GDM1 (cell line): ENCODE results near the gene ATG5.
"Not testable (repeated sequence)": the region's sequence is repeated elsewhere in the genome, so short reads cannot be mapped to it uniquely, and the experiment has no call there.

Source experiments
- DNase-seq: peaks from one replicate; lab custom pipeline; 2025; lab: John Stamatoyannopoulos, UW

The ATG5 gene

DNA sequence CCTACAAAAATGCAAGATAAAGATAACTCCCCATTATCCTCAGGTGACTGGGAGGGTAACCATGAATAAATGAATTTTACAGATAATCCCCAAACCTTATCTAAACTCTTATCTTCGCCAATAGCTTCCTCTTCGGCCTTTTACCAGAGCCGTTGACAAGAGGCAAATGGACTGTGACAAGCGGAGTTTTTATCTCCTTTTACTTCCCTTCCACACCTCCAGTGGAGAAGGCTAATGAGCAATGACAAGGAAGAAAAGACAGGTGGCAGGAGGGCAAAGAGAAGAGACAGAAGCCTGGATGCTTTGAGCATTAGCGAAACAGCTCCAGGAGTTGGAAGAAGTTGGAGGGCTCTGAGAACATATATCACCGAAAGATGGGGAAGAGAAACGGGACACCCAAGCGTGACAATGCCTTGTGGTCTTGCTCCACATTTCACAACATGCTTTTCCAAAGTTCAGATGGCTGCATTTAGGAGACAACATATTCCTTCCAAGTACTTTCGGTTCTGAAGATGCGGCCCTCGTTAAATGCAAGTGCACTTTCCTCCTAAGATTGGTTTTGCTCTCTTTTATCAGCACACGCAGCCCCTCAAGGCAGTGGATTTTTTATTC lies 170.2 kb downstream of the ATG5 start:
- no peak for DNase-seq

DNA sequence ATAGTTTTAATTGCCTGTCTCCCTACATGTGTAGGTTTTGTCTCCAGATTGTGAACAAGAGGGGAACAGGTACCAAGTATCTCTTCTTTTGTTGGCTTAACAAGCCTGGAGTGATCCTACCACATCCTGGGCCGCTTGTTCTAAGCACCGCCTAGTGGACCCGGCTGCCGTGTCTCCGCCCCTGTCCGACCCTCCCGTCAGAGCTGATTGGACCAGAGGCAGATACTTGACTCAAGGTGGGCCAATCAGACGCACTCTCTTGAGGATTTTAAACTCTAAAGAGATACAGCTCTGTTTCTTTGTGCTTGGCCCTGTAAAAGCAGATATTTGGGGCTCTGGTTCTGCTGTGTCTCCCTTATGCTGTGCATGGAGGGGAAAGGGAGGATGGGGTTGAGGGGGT lies 171.2 kb downstream of the ATG5 start:
- DNase-seq: no peak

DNA sequence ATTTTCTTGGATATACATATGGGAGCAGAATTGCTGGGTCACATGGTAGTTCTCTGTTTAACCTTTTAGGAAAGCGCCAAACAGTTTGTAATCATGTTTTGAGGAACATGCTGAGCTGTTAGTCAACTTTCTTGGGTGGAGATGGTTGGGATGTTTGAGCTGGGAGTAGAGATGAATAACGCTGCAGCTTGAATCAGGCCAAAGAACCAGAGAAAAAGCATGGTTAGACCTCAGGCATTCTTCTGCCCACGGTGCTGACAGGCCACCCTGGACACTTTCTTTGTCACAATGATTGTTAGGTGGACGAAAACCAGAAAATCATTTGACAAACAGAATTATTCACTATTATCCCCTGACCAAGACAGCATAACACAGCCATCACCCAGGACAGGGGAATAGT lies 172.6 kb downstream of the ATG5 start:
- no peak for DNase-seq

DNA sequence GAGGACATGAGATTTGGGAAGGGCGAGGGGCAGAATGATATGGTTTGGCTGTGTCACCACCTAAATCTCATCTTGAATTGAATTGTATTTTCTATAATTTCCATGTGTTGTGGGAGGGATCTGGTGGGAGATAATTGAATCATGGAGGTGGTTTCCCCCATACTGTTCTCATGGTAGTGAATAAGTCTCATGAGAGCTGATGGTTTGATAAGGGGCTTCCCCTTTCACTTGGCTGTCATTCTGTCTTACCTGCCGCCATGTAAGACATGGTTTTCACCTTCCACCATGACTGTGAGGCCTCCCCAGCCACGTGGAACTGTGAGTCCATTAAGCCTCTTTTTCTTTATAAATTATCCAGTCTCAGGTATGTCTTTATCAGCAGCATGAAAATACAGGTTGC lies 173.1 kb downstream of the ATG5 start:
- not testable (repeated sequence) for DNase-seq

DNA sequence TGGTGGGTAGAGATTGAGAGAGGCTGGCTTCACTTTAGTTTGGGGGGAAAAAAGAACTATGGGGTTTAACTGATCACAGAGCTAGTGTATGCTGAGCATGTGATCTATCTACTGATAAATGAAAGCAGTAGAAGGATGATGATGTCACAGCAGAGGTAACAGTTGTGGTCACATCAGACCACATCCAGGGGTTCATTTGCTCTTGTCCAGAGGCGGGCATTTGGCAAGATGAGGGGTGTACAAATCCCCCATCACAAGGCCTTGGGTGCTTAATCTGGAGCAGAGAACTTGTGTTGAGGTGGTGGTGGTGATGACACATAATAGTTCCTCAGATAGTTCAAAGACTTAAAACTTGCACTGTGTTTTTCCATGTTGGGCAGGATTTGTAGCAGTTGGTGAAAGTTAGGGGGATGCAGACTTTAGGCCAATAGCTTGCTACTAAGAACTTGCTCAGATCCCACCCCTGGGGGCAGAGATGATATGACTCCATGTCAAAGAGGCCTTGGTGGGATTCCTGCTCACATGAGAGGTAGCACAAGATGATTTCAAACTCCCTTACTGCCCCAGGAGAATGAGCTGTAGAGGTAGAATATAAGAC lies 176.0 kb downstream of the ATG5 start:
- DNase-seq: no peak

DNA sequence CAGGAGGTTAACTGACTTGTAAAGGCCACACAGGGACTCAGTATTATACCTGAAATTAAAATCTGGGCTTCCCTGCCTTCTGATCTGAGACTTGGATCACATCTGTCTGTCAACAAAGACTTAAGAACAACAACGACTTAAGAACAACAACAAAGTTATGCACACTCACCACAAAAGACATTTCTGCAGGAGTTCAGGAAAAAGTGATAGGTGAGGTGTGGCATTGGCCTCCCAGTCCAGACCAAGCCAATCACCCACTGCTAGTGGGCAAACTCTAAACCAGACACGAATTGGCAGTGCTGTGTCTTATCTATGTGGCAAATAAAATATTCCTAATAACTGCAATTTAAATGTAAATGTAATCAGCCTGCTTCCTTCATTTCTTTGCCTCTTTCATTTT lies 178.1 kb downstream of the ATG5 start:
- no peak for DNase-seq

DNA sequence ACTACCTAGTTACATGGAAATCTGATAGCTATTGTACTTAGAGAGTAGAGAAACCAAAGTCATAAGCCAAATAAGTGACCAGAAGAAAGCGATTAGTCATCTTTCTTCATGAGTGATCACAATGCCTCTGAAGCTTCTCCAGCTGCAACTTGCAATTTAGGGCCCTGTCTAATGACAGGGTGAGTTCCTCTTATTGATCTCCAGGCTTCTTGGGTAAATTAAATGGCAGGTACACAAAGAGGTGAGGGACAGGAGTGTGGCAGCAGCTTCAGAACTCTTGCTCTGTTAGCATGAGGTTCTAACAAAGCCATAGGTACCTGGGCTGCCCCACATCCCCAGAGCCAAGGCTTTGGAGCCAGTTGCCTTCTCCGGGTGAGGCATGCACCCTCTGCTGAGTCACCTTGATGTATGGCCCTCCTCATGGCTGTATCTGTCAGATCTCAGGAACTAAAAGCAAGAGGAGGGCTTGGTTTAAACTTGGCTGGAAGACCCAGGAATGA lies 178.7 kb downstream of the ATG5 start:
- DNase-seq: no peak

DNA sequence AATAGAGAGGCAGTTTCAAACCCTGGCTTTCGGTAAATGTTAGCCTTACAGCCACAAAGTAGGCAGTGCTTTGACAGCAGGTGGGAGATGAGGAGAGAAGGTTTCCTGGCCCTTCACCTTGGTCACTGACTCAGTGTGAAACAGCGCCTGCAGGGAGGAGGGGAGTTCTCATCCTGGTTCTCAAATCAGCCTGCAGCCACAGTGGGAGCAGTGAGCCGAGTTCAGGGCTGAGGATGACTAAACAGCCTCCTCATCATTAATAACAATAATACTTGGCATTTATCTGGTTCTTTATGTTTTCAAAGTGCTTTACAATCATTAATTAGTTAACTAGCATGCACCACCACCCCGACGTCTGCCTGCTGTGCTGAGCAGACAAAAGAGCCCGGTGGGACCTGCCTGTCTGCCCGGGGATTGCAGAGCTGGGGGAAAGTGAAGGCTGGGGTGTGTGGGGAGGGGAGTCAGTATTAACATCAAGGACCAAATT lies 179.8 kb downstream of the ATG5 start:
- DNase-seq: no peak

DNA sequence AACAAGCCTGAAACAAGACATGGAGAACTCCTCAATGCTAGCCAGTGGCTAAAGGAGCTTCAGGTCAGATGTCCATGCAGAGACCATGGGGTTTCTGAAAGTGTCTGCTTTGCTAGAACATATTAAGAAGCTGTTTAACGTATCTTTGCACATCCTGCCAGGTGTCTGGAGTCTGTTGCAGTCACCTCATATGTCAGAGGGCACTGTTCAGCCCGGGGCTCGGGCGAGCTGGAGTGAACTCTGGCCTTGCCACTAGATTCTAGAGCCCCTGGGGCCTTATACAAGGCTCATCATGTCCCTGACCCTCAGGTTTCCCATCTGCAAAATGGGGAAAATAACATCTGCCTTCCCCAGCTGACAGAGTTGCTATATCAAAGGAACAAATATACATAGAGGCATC lies 180.4 kb downstream of the ATG5 start:
- no peak for DNase-seq

DNA sequence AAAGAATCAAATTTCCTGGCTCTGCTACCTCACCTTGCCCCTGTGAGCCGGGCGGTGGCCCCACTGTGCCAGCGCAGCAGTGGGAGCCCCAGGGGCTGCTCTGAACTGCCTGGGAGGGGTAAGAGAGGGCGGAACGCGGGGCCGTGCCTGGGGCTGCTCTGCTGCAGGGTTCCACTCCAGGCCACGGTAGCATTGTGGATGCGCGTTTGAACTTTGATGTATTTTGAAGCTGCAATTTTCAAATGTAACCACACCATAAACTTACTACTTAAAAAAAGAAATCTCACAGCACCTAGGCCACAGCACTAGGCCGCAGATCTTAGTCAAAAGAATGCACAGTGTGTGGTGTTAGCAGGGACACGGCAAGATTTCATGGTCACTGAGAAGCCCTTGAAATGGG lies 181.9 kb downstream of the ATG5 start:
- no peak for DNase-seq

DNA sequence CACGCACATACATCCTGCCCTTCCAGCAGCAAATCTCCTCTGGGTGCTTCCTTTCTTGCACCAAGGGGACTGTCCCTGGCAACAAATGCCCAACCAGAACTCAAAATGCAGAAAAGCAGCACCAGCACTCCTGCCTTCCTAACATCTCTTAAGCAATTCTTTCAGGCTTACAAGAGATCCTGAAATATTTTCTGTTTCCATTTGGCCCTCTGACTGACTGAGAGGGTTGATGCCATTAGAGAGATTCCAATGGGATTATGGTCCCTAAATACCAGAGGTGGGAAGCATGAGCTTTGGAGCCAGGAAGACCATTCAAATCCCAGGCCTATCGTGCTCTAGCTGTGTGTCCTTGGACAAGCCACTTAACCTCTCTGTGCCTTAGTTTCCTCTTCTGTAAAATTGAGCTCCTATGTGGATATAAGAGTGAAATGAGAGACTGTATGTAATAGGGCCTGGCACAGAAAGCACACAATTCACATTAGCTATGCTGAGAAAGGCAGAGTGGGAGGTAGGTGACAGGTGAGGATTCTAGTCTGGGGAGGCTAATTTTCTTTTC lies 182.6 kb downstream of the ATG5 start:
- DNase-seq: no peak

DNA sequence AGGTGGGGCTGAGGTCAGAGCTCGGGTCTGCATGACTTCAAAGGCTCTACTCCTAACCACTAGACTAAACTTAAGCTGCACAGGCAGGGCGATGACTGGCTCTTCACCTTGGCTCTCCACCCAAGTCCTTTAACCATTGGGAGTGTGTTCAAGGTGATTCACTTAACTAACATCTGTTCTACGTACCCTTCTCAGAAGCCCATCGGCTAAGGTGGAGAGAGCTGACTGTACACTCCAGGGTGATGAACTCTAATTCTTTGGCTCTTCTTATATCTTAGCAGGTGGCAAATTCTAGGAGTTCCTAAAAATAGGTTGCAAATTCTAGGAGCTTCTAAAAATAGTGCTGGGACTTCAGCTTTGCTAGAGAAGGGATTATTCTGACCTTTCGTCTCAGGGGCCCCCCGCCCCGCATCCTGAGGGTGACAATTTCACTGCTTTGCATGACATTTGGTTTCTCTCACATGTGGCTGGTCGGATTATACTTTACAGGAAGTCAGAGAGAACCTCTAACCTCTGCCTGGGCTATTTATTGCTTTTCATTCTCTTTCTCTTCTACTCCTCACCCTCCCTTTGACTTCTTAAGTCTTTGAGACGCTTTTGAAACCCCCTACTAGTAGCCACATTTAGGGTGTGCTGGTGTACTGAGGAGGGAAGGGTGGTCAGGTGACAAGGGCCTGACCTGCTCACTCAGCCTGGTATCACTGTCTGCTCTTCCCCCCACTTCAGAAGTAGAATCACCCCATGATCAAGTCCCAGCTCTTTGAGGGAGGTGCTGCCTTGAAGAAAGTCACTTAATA lies 183.9 kb downstream of the ATG5 start:
- DNase-seq: no peak

DNA sequence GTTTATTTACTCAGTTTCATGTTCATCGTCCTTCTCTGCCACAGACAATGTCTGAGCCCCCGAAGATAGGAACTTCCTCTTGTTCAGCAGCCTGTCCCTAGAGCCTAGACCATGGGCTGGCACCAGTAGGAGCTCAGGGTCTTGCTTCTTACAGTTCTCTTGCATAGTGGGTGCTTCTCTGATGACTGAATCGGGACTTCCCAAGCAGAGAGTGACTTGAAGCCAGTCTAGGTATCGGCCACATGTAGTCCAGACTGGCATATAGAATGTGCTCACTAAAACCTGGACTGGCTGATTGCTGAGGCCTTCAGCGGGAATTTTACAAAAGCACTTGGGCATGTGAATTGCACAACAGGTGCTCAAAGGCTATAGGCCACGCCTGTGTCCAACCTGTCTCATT lies 187.4 kb downstream of the ATG5 start:
- DNase-seq: no peak

DNA sequence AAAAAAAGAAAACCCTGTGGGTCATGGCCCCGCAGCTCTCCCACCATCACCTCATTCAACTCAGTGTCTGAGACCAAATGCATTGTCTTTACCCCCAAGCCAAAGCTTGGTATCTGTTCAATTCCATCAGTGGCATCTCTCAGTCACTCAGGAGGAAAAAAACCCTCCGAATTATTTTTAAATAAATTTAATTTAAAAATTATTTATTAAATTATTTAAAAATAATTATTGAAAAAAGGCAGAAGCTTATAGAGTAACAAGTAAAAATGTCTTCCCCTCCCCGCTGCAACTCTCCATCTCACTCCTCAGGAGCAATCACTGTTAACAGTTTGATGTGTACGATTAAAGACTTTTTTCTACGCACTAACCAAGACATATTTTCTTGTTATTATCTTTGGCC lies 188.7 kb downstream of the ATG5 start:
- no peak for DNase-seq

DNA sequence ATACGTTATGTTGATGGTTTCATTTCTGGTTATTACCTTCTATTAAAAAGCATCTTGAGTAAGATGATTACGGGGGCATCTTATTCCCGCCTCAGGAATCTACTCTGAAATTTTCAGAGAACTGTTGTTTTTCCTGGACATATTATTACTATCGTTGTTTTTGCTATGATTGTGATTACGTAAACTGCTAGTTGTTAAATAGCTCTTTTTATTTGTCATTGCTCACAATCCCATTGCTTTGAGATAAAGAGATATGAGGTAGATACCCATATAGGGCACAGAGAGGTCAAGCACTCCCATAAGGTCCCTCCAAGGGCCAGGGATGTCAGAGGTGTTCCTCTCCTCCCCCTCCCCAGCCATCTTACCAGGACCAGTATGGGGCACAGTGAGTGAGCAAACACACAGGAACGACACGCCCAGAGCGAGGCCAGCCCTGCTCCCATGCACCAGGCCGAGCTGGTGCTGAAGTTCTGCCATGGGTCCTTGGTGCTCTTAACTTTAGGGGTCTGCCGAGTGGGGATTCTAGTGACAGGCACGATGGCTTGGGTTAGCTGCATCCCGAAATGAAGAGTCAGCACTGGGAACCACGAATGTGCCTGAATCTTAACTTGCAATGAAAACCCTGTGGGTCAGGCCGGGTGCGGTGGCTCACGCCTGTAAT lies 189.5 kb downstream of the ATG5 start:
- DNase-seq: no peak

DNA sequence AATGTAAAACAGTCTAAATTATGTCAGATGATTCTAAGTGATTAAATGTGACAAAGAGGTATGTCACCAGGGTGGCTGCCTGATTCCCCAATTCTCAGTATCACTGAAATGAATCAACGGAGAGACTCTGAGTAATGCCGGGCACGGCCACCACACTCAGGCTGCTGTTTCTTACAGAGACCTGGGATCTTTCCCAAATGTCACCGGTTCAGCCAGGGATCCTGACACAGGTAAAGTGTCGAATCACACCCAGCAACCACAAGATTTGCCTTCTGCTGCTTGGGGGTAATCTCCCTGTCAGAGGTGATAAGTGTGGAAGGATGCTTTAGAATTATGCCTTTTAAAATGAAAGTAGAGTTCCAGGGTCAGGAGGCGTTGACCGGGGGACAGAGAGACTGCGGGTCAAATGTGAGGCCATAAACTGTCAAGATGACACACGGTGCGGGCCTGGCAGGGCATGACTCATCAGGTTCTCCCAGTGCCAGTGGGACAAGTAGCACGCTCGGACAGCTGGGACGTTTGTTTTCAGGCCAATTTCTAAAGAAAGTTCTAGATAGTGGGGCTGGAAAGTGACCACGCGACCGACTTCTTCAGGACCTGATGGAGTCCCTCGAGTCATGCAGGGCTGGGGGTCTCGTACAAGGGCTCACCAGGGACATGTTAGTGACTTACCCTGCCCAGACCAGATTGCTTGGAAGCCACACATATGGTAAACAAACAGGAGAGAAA lies 190.5 kb downstream of the ATG5 start:
- no peak for DNase-seq
